Left renal pelvis (tissue), 4 donors: Measurements from ENCODE around the gene CRISP2. TPM values are rescaled to one million over a fixed set of nuclear protein-coding genes. Genes with fewer than 3 reads are reported as not detected.

Experiments
- DNase-seq, 4 donors: peaks; one replicate each; pipeline ENCODE4 v3.0.0-alpha.2; 2013; ENCODE audit warnings: low read depth in 4 of 4, low spot score in 3 of 4
- polyA plus RNA-seq, 4 donors: library from polyadenylated mRNA; unstranded; fragments of 120-200 nt; gene quantifications; one replicate each; pipeline ENCODE4 v1.2.1, GENCODE V29; 2013; ENCODE audit not compliant: insufficient read length in 4 of 4

CRISP2 gene
- polyA plus RNA-seq, 4 donors = 0.14 TPM; not detected in 3

DNA sequence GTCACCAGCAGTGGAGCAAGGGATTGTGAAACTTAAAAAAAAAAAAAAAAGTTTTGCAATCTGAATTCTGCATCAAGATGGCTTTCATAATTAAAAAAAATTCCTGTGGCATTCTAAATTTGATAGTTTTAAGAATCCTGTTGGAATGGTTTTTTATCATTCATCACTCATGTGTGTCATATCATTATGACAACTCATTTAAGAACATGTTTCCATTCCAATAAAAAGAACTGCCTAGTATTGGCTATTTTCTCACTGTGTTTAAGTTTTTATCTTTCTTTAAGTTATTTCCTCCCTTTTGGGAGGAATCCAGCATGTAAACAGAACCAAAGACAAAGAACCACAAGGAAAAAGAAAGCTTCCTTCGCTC is 50.5 kb downstream of the CRISP2 start:
- no peak for DNase-seq

DNA sequence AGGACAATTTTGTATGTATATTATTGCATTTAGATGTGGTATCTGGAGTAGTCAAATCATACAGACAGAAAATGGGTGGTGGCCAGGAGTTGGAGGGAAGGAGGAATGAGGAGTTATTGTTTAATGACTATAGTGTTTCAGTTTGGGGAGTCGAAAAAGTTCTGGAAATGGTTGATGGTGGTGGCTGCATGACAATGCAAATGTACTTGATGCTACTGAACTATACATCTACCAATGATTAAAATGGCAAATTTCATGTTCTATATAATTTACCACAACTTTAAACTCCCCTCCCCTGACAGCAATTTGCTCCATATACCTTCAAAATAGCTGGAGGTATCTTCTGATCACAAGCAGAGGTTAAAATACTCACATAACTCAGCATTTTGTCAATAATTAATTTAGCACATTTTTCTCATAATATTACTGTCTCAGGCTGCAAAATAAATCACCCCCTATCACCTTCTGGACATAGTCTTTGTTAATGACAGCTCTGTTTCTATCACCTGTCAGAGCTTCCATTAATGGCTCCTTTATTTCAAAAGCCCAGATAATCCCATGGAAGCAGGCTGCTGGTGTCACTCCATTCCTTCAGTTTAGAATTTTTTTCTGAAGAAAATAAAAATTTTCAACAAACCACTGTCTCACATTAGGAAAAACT is 51.0 kb downstream of the CRISP2 start:
- DNase-seq = no peak

DNA sequence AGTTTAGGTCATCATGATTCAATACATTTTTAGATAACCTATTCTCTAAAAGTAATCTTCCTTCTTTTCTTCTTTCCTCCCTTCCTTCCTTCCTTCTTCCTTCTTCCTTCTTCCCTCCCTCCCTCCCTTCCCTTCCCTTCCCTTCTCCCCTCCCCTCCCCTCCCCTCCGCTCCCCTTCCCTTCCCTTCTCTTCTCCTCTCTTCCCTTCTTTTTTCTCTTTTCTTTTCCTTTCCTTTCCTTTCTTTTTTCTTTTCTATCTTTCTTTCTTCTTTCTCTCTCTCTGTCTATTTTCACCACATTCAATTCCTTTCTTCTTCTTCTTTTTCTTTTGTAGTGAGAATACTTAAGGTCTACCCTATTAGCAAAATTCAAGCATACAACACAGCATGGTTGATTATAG is 59.4 kb downstream of the CRISP2 start:
- DNase-seq = no peak

DNA sequence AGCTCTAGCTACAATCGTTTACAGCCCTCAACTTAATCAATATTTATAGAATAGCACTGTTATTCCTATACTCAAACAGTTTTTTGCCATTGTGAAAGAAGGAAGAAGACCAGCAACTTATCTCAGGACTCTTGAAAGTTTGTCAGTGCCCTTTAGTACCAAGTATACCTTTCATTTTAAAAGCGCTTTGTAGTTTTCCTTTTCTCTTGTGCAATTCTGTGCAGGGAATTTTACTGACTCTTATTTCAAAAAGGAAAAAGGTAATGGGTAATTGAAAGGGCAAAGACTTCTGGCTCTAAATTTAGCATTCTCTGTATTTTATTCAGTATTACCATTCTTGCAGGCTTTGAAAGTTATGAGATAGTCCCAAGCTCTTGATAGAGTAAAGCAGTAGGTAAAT is 59.9 kb downstream of the CRISP2 start:
- DNase-seq = no peak

DNA sequence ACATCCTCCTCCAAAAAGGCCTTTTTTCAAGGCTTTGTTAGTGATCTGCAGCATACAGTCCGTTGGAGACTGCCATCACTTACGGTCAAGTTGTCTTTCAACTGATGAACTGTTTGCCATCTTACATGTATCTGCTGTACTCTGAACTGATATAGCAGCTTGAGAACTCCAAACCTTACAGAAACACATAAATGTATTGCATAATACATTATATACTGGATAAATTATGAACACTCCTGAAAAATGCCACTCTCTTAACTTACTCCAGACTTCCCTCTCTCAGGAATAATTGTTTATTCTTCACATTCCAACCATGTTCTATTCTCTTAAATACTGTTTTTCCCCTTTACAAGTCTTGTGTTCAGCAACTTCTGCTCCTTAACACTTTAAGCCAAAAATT is 62.1 kb downstream of the CRISP2 start:
- no peak for DNase-seq

DNA sequence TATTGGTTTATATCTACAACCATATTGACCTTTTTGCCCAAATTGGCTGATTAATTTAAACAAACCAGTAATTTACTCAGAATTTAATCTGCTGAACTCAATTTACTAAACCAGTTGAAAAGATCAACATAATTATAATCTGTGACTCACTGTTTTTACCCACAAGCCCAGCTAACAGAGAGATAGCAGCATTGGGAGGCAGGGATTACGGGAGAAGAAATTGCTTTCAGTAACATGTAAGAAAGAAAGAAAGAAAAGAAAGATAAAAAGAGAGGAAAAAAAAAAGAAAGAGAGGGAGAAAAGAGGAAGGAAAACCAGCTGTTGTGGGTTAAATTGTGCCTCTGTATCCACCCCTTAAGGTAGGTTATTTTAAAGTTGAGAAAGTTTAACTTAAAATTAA is 63.4 kb downstream of the CRISP2 start:
- DNase-seq = no peak

DNA sequence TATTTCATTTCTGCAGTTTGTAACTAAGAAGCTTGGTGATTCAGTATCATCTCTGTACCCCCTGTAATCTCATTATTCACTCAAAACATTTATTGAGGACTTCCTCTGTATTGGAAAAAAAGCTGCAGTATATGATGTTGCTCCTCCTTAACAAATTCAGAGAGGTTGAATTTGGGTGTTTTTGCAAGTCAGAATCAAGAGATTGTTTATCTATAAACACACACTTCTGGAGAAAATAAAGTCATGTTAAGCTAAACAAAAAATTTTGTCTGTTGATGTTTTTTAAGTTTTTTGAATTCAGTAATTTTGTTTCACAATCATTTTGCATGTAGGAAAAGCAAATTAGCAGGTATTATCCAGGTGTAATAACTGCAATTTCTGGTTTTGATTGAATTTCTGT is 65.3 kb downstream of the CRISP2 start:
- DNase-seq = no peak

DNA sequence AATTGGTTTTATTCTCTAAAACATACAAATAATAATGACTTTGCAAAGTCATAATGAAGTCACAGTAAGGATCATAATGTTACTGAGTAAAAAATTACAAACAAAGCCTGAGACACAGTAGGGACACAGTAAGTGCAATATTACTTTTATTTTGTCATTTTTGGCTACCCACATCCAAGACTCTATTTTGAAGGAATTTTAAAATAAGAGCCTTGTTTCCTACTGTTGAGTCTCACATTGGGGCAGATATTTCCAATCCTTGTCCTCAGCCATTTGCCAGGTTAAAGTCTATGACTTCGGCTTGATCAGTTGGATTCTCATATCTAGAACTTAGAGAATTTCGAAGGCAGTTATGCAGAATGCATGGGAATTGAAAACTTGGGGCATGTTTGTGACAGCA is 65.9 kb downstream of the CRISP2 start:
- DNase-seq = no peak

DNA sequence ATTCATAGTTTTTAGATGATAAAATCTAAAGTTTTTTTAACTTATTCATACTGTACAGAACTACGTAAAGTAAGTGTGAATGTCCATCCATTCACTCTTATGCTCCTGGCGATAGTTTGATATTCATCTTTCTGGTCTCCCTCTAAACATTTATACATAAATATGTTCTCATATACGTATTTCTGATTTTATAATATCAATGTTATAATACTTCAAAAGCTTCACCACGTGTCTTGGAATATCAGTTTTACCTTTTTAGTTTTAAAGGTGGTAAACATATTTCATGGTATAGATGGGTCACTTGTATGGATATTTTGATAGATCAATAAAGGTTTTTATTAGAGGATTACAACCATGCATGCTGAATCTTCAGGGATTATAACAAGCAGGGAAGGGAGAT is 66.4 kb downstream of the CRISP2 start:
- no peak for DNase-seq

DNA sequence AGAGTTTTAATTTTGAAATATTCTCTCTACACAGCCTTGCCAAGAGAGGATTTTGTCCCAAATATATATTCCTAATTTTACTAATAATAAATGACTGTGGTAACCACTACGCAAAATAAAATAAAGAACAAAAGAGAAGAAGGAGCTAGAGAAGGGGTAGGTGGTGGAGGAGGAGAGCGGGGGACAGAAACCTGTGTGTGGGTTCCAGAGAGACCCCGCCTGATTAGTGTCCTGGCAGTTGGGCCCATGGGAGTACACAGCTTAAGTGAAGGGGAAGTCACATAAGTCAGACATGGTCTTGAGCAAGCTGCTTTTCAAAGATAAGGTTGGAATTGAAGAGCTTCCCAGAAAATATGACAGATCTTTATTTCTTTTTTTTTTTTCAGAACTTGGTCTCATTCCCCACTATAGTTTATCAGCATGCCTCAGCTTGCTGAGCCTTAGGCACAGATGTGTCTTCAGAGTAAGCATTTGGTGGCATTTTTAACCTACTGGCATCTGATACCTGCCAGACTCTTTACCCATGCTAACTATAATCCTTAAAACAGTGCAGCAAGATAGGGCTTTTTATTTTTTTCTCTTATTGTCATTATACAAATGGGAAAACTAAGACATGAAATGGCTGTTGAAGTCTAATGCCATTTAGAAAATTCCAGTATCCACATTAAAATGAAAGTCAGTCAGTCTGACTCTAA is 67.1 kb downstream of the CRISP2 start:
- no peak for DNase-seq

DNA sequence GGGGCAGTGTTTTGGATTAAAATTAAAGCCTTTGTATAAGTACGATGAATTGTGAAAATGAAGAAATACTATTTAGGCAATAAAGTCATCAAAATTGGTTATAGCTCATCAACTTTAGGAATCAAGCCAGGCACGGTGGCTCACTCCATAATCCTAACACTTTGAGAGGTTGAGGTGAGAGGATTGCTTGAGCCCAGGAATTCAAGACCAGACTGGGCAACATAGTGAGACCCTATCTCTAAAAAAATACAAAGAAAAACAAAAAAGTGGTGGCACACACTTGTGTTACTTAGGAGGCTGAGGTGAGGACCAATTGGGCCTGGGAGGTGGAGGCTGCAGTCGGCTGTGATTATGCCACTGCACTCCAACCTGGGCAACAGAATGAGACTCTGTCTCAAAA is 68.2 kb downstream of the CRISP2 start:
- no peak for DNase-seq

Other genes with a start within 250 kb of the CRISP2 start
- not detected for gene GLYATL3, start 213.6 kb downstream of the CRISP2 start, polyA plus RNA-seq
- under 1 TPM; 0.33 to 0.86 (median 0.55) TPM for gene C6orf141, start 162.9 kb downstream of the CRISP2 start, polyA plus RNA-seq
- gene RHAG, start 76.7 kb downstream of the CRISP2 start, polyA plus RNA-seq = 1 to 10 TPM in 2 of 4 donors, under 1 TPM in 2; 0.63 to 5.6 (median 0.93) TPM
- gene CRISP3, start 30.8 kb upstream of the CRISP2 start, polyA plus RNA-seq = under 1 TPM; 0.10 to 0.46 (median 0.32) TPM
- not detected for gene PGK2, start 73.7 kb upstream of the CRISP2 start, polyA plus RNA-seq
- under 1 TPM in 1 of 4 donors, not detected in 3; 0.13 TPM for gene CRISP1, start 153.0 kb upstream of the CRISP2 start, polyA plus RNA-seq